Naive thymus-derived CD4-positive, alpha-beta T cell (primary cell): ENCODE measurements around the gene DNAH2. TPM values are rescaled to one million over a fixed set of nuclear protein-coding genes. Genes with fewer than 3 reads are reported as not detected.

ENCODE experiments used
- ATAC-seq: fragments of 150-1000 bp; cut with Tn5 transposase; 2 replicates; pipeline ENCODE4 v1.10.0; 2021; ENCODE audit warnings: mild to moderate bottlenecking, moderate library complexity
- CTCF ChIA-PET: fragments of 350-600 bp; sonication (Branson Sonifier 250); formaldehyde crosslinking; loops from one replicate; lab custom pipeline; 2021; ENCODE audit warnings: antibody characterized with exemption; lab: Charles Lee
- POLR2A ChIA-PET: fragments of 350-600 bp; sonication (Branson Sonifier 250); formaldehyde crosslinking; loops from one replicate; lab custom pipeline; 2021; ENCODE audit warnings: antibody characterized with exemption, inconsistent platforms; lab: Charles Lee
- DNase-seq, 9 donors: peaks; one replicate each; pipeline versions ENCODE4 v3.0.0 to v3.0.0-alpha.2; 2020 to 2022; ENCODE audit warnings: mixed read lengths in 1 of 9
- H3K27ac ChIP-seq: one replicate; pipeline ENCODE4 v1.7.0; 2013; ENCODE audit warnings: mild to moderate bottlenecking, low read depth, low read length, moderate library complexity
- H3K27me3 ChIP-seq, 2 donors: one replicate each; pipeline ENCODE4 v1.7.0; 2013; ENCODE audit warnings: low read length in 2 of 2, mild to moderate bottlenecking in 2 of 2, moderate library complexity in 2 of 2; ENCODE audit not compliant: control insufficient read depth in 2 of 2, insufficient read depth in 2 of 2
- H3K36me3 ChIP-seq, 3 experiments: 1 replicate in 2 of 3; 2 replicates in 1 of 3; pipeline ENCODE4 v1.7.0; 2013; ENCODE audit warnings: low read length in 3 of 3, mild to moderate bottlenecking in 3 of 3, moderate library complexity in 1 of 3; ENCODE audit not compliant: insufficient read depth in 3 of 3, control insufficient read depth in 2 of 3
- H3K4me1 ChIP-seq, 2 donors: one replicate each; pipeline ENCODE4 v1.7.0; 2013; ENCODE audit warnings: low read length in 2 of 2, mild to moderate bottlenecking in 2 of 2, moderate library complexity in 1 of 2; ENCODE audit not compliant: control insufficient read depth in 2 of 2, insufficient read depth in 2 of 2
- H3K4me3 ChIP-seq: 2 replicates; pipeline ENCODE4 v1.7.0; 2013; ENCODE audit warnings: mild to moderate bottlenecking, low read length
- H3K9me3 ChIP-seq, 3 experiments: 1 replicate in 2 of 3; 2 replicates in 1 of 3; pipeline ENCODE4 v1.7.0; 2013; ENCODE audit warnings: low read length in 3 of 3; ENCODE audit not compliant: control insufficient read depth in 2 of 3
- H3K27ac Mint-ChIP-seq, 9 donors: one replicate each; pipeline ENCODE4 v1.8.0; 2020 to 2022; ENCODE audit warnings: mixed read lengths in 9 of 9, mild to moderate bottlenecking in 8 of 9, moderate library complexity in 5 of 9, inconsistent platforms in 2 of 9
- H3K27me3 Mint-ChIP-seq, 5 donors: one replicate each; pipeline ENCODE4 v1.8.0; 2021 to 2022; ENCODE audit warnings: mixed read lengths in 5 of 5, mild to moderate bottlenecking in 1 of 5
- H3K36me3 Mint-ChIP-seq, 5 donors: one replicate each; pipeline ENCODE4 v1.8.0; 2020 to 2022; ENCODE audit warnings: mixed read lengths in 5 of 5, mild to moderate bottlenecking in 3 of 5, inconsistent platforms in 1 of 5
- H3K4me1 Mint-ChIP-seq, 7 donors: one replicate each; pipeline ENCODE4 v1.8.0; 2020 to 2022; ENCODE audit warnings: mixed read lengths in 7 of 7, mild to moderate bottlenecking in 3 of 7, inconsistent platforms in 1 of 7
- H3K4me3 Mint-ChIP-seq, 10 donors: one replicate each; pipeline ENCODE4 v1.8.0; 2020 to 2022; ENCODE audit warnings: mild to moderate bottlenecking in 10 of 10, mixed read lengths in 10 of 10, moderate library complexity in 6 of 10, inconsistent platforms in 2 of 10
- H3K9me3 Mint-ChIP-seq, 11 donors: one replicate each; pipeline ENCODE4 v1.8.0; 2020 to 2022; ENCODE audit warnings: mixed read lengths in 11 of 11, mild to moderate bottlenecking in 4 of 11, inconsistent platforms in 1 of 11, moderate library complexity in 1 of 11
- intact Hi-C, 2 donors: fragments of 100-400 bp; cut with micrococcal nuclease; formaldehyde crosslinking; loops; one replicate each; pipeline ENCODE4 v1.15.1; 2023
- polyA plus RNA-seq, 2 donors: library from polyadenylated mRNA; unstranded; fragments of 300-500 nt; fragmentation: Illumina TruSeq; gene quantifications; one replicate each; pipeline ENCODE4 v1.2.3, GENCODE V29; 2021
- total RNA-seq, 6 experiments: library from RNA in 5 of 6; stranded (reverse) in 5 of 6; gene quantifications; 1 replicate in 5 of 6; 2 replicates in 1 of 6; pipeline ENCODE4 v1.2.3 and lab custom pipeline; 2021 to 2026

DNAH2 gene
- total and polyA plus RNA-seq, 7 experiments from 2014 or later: 0.03 TPM; not detected in 6

DNA sequence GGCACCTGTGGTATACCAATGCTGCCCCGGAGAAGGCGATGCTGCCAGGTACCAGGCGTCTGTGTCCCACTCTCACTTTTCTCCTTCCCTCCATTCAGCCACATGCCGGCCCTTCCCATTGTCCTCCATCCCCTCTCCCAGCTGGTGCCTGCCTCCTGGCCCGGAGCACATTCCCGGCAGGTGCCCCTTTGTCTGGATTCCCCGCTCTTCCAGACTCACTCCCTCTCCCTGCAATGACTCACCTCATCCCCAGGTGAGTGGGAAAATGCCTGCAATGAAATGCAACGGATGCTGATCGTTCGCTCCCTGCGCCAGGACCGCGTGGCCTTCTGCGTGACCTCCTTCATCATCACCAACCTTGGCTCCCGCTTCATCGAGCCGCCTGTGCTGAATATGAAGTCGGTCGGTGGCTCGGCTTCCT lies 106.0 kb downstream of the DNAH2 start:
- Mint-ChIP-seq H3K36me3 (no peaks in the 10 kb centered on the region), H3K27ac (peak overlapping the region in 1 of 9 donors; percentile 38), H3K4me1 (peaks cover 0 to 5% (median 0%) of the 10 kb centered on the region in 7 donors), H3K9me3 (no peaks in the 10 kb centered on the region), H3K4me3 (no peak overlapping the region), H3K27me3 (peaks cover 0 to 23% (median 0%) of the 10 kb centered on the region in 5 donors)
- Histone ChIP-seq H3K9me3 (no peaks in the 10 kb centered on the region), H3K4me1 (no peaks in the 10 kb centered on the region), H3K36me3 (no peaks in the 10 kb centered on the region), H3K4me3 (no peak overlapping the region), H3K27me3 (no peaks in the 10 kb centered on the region), H3K27ac (no peak overlapping the region)
- intact Hi-C loops: loop anchor here in 1 of 2 donors (10.0 kb wide), 1 partner anchor 79 kb away; no protein-coding TSS in a partner anchor
- DNase-seq (no peak), ATAC-seq (no peak)
- ChIA-PET POLR2A (interaction anchor here (0.6 kb wide), 1 partner anchor 20 kb away, joined by 3 read pairs; no protein-coding TSS in a partner anchor), CTCF (interaction anchor here (0.6 to 2.2 kb wide), 10 partner anchors 9 to 293 kb away, joined by 3 to 8 read pairs (median 4); partner anchors contain the start of genes CYB5D1 and NAA38)

GRCh38 chr17:7824021-7824924 lies 106.7 kb downstream of the DNAH2 start:
- Mint-ChIP-seq H3K9me3 (no peaks in the 10 kb centered on the region), H3K4me1 (peaks cover 0 to 5% (median 0%) of the 10 kb centered on the region in 7 donors), H3K27me3 (peaks cover 0 to 26% (median 0%) of the 10 kb centered on the region in 5 donors), H3K4me3 (no peak overlapping the region), H3K36me3 (no peaks in the 10 kb centered on the region), H3K27ac (peak overlapping the region in 2 of 9 donors; percentile 23 to 38)
- DNase-seq: no peak
- CTCF ChIA-PET: interaction anchor here (0.7 to 2.2 kb wide), 8 partner anchors 9 to 74 kb away, joined by 3 to 8 read pairs (median 4); partner anchors contain the start of genes CYB5D1 and NAA38
- intact Hi-C loops: loop anchor here in 1 of 2 donors (10.0 kb wide), 1 partner anchor 79 kb away; no protein-coding TSS in a partner anchor
- Histone ChIP-seq H3K36me3 (no peaks in the 10 kb centered on the region), H3K4me3 (no peak overlapping the region), H3K27ac (no peak overlapping the region), H3K4me1 (no peaks in the 10 kb centered on the region), H3K9me3 (no peaks in the 10 kb centered on the region), H3K27me3 (no peaks in the 10 kb centered on the region)
- ATAC-seq: no peak
- POLR2A ChIA-PET: interaction anchor here (0.8 to 1.7 kb wide), 3 partner anchors 11 to 161 kb away, joined by 3 to 7 read pairs (median 3); partner anchors contain the start of gene NAA38

DNA sequence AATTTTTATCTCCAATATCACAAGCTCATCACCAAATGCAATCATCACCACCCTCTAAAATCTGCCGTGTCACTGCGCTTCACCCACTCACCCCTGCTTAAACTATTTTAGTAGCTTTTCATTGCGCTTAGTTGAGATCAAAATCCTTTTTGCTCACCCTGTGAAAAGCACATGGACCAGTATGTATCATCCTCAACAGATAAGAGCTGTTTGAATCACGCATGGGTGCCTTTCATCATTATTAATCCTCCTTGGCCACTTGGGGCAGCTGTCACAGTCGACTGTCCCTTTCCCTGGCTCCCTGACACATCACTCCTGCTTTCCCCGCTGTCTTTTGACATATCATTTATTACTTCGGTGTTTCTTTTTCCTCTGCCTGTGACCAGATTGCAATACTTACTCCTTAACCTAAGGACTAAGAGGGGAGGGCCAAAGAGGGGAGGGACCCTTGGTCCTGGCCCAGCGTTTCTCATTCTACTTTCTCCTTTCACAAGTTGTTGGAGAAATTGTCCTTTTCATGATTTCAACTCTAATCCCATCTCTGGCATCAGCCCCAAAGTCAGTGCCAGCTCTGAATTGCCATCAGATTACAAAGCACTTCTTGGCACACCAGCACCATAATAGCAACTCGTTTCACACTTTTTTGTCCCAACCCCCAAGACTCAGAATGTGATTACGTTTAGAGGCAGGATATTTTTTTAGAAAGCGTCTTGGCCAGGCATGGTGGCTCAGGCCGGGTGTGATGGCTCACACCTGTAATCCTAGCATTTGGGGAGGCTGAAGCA lies 107.9 kb downstream of the DNAH2 start:
- Histone ChIP-seq H3K4me1 (no peaks in the 10 kb centered on the region), H3K27ac (no peak overlapping the region), H3K4me3 (no peak overlapping the region), H3K36me3 (no peaks in the 10 kb centered on the region), H3K27me3 (no peaks in the 10 kb centered on the region), H3K9me3 (no peaks in the 10 kb centered on the region)
- peak; percentile 47 for ATAC-seq
- intact Hi-C loops: loop anchor here in 1 of 2 donors (10.0 kb wide), 1 partner anchor 81 kb away; no protein-coding TSS in a partner anchor
- ChIA-PET POLR2A (interaction anchor here (0.9 to 1.7 kb wide), 3 partner anchors 10 to 32 kb away, joined by 3 to 7 read pairs (median 4); partner anchors contain the start of gene NAA38), CTCF (interaction anchor here (0.5 to 1.5 kb wide), 4 partner anchors 16 to 204 kb away, joined by 3 to 4 read pairs (median 4); no protein-coding TSS in a partner anchor)
- Mint-ChIP-seq H3K36me3 (no peaks in the 10 kb centered on the region), H3K4me3 (no peak overlapping the region), H3K27me3 (peaks cover 0 to 32% (median 0%) of the 10 kb centered on the region in 5 donors), H3K27ac (peak overlapping the region in 1 of 9 donors; percentile 23), H3K9me3 (no peaks in the 10 kb centered on the region), H3K4me1 (peaks cover 0 to 5% (median 0%) of the 10 kb centered on the region in 7 donors)
- DNase-seq: no peak

DNA sequence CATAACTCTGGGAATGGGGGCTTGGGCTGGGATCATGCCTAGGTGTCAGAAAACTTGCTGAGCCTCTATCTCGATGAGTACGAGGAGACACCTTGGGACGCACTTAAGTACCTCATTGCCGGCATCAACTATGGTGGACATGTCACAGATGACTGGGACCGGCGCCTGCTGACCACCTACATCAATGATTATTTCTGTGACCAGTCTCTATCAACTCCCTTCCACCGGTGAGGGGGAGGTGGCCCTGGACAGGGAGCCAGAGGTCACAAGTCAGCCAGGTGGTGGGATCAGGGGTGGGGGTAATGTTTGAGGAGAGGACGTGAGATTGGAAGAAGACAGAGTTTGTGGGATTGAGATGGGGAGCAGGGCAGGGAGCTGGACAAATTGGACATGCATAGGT lies 113.1 kb downstream of the DNAH2 start:
- Mint-ChIP-seq H3K9me3 (peaks cover 0 to 6% (median 0%) of the 10 kb centered on the region in 11 donors), H3K27me3 (peaks cover 0 to 51% (median 0%) of the 10 kb centered on the region in 5 donors), H3K4me1 (peaks cover 0 to 21% (median 6%) of the 10 kb centered on the region in 7 donors), H3K4me3 (no peak overlapping the region), H3K27ac (peak overlapping the region in 2 of 9 donors; percentile 38 to 45), H3K36me3 (no peaks in the 10 kb centered on the region)
- CTCF ChIA-PET: interaction anchor here (1.2 to 1.6 kb wide), 2 partner anchors 11 to 26 kb away, joined by 3 to 4 read pairs; partner anchors contain the start of gene NAA38
- ATAC-seq (no peak), DNase-seq (no peak)
- intact Hi-C loops: loop anchor here in 1 of 2 donors (10.0 kb wide), 2 partner anchors 616 to 786 kb away; partner anchors contain the start of genes ACADVL, DLG4 and SLC16A11
- POLR2A ChIA-PET: interaction anchor here (5.7 to 9.7 kb wide), 2 partner anchors 13 to 21 kb away, joined by 86 to 89 read pairs; no protein-coding TSS in a partner anchor
- Histone ChIP-seq H3K27ac (no peak overlapping the region), H3K9me3 (no peaks in the 10 kb centered on the region), H3K4me3 (no peak overlapping the region), H3K36me3 (peaks cover 0 to 3% (median 0%) of the 10 kb centered on the region in 3 experiments), H3K4me1 (peaks cover 4 to 5% of the 10 kb centered on the region in 2 donors), H3K27me3 (no peaks in the 10 kb centered on the region)

- H3K36me3 Mint-ChIP-seq: no peaks in the 10 kb centered on the region
- ChIA-PET POLR2A (interaction anchor here (5.7 to 9.7 kb wide), 2 partner anchors 13 to 20 kb away, joined by 86 to 89 read pairs; no protein-coding TSS in a partner anchor), CTCF (interaction anchor here (1.2 to 1.6 kb wide), 2 partner anchors 12 to 26 kb away, joined by 3 to 4 read pairs; partner anchors contain the start of gene NAA38)
- no peaks in the 10 kb centered on the region for H3K27me3 ChIP-seq
- H3K27ac ChIP-seq: no peak overlapping the region
- ATAC-seq (no peak), DNase-seq (no peak)
- H3K9me3 Mint-ChIP-seq: peaks cover 0 to 6% (median 0%) of the 10 kb centered on the region in 11 donors
- peaks cover 0 to 50% (median 0%) of the 10 kb centered on the region in 5 donors for H3K27me3 Mint-ChIP-seq
- H3K9me3 ChIP-seq: no peaks in the 10 kb centered on the region
- peak overlapping the region in 1 of 9 donors; percentile 33 for H3K27ac Mint-ChIP-seq
- H3K36me3 ChIP-seq: peaks cover 0 to 3% (median 0%) of the 10 kb centered on the region in 3 experiments
- peaks cover 0 to 24% (median 7%) of the 10 kb centered on the region in 7 donors for H3K4me1 Mint-ChIP-seq
- intact Hi-C loops: loop anchor here in 1 of 2 donors (10.0 kb wide), 2 partner anchors 616 to 786 kb away; partner anchors contain the start of genes ACADVL, DLG4 and SLC16A11
- peaks cover 5 to 6% of the 10 kb centered on the region in 2 donors for H3K4me1 ChIP-seq
- H3K4me3 ChIP-seq: no peak overlapping the region
- H3K4me3 Mint-ChIP-seq: peak overlapping the region in 1 of 10 donors; percentile 38
Observed at GRCh38 chr17:7831233-7831632, 113.7 kb downstream of the DNAH2 start.
